GM15510 (cell line): ENCODE data around the gene OR13C3.

Experiments
- POLR2A ChIP-seq: IDR thresholded peaks from 3 replicates; pipeline ENCODE4 v1.6.1; 2011; ENCODE audit warnings: borderline replicate concordance; ENCODE audit not compliant: insufficient read length; ENCODE audit errors: extremely low read depth

The OR13C3 gene

GRCh38 chr9:104536756-104537155 lies at the start of gene OR13C3:
Gene OR13C3 (minus strand): TSS chr9:104536856. CDS start chr9:104536723, 133 bp downstream.
- no peak for TF ChIP-seq POLR2A

- TF ChIP-seq POLR2A = no peak
These were observed 43.9 kb upstream of the OR13C3 start for GRCh38 chr9:104580562-104580961.

- TF ChIP-seq POLR2A = no peak
These were observed 40.6 kb upstream of the OR13C3 start for GRCh38 chr9:104577263-104577662.

DNA sequence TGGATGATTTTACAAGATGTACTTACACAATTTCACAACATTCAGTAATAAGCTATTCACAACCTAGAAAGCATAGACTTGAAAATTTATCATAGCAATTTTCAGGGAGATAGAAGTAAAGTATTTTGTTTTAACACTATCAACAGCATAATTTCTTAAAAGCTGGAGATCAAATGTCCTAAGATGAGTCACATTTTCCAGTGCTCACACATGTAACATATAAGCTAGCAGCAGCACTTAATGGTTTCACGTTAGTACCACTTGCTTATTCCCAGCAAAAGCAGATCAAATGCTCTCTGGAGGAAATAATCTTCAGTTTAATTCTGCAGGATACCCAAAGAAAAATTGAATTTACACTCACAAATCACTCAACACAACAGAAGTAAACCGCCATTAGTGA lies 38.8 kb upstream of the OR13C3 start:
- no peak for TF ChIP-seq POLR2A

- TF ChIP-seq POLR2A = no peak
These were observed 36.0 kb upstream of the OR13C3 start for GRCh38 chr9:104572612-104573011.

DNA sequence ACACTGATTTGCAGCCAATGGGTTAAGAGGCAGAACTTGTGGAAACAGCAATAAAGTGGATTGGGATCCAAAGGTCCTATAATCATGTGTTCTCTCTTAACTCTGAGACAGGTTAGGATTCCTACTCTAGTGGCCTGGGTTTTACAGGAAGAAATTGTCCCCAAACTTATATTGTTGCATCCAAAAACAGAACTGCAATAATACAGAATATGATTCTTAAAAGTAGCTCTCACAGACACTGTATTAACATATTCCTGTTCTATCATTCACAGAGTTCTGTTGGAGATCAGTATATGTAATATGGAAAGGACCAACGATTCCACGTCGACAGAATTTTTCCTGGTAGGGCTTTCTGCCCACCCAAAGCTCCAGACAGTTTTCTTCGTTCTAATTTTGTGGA lies 32.2 kb upstream of the OR13C3 start, which contains the start of gene OR13C8:
OR13C8 (plus strand) TSS at position 301 of the 400 bp plus-strand sequence; CDS start at position 301, 0 bp downstream.
- TF ChIP-seq POLR2A = no peak

DNA sequence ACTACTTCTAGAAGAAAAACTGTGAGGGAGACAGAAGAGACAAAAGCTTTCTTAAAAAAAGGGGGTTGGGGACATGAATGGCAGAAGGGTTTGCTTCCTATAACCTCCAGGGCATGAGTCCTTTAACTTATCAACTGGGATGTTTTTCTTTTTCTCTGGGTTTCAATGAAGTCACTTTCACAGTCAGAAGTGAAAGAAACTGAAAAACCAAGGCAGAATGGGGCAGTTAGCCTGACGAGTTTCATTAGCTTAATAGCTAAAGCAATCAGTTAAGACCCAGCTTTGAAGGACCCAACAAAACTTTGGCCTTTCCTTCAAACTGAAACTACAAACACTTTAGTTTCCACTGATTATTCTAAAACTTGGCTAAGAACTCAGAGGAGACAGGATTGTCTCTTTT lies 27.7 kb upstream of the OR13C3 start:
- no peak for TF ChIP-seq POLR2A

DNA sequence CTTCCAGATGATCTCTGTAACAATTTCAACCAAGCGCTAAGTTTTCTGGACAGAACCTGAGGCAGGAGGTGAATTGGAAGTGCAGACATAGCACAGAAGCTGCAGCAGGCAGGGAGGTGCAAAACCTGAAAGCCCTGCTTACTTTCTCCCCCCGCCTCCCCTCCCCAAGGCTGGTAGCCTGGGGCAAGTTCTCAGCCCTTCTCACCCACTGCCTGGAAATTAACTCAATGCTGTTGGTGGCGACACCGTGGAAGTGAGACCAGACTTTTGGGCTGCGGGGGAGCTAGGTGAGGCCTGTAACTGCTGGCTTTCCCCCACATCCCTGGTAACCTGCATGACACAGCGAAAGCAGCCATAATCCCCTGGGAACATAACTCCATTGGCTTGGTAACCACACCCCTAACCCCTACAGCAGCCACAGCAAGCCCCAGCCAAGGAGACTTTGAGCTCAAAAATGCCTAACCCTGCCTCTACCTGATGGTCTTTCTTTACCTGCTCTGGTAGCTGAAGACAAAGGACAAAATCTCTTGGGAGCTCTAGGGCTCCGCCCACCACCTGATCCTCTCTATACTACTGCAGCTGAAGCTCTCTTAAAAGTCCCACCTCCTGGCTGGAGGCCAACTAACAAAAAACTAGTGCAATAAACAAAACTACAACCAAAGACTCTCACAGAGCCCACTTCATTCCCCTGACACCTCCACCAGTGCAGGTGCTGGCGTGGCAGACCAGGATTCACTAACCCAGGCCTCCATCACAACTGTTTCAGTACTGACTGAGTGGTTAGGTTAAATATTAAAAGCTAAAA lies 20.4 kb upstream of the OR13C3 start:
- TF ChIP-seq POLR2A = no peak

DNA sequence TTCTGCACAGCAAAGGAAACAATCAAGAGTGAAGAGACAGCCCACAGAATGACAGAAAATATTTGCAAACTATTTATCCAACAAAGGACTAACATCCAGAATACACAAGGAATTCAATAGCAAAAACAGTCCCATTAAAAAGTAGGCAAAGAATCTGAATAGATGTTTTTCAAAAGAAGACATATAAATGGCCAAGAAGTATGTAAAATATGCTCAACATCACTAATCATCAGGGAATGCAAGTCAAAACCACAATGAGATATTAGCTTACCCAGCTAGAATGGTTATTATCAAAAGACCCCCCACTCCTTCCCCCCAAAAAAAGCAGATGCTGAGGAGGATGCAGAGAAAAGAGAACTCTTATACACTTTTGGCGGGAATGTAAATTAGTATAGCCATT lies 18.9 kb upstream of the OR13C3 start:
- TF ChIP-seq POLR2A = no peak

- no peak for TF ChIP-seq POLR2A
These were observed 16.6 kb upstream of the OR13C3 start for GRCh38 chr9:104553261-104553660.

- TF ChIP-seq POLR2A = no peak
These were observed 8.0 kb upstream of the OR13C3 start for GRCh38 chr9:104544644-104545043.

GRCh38 chr9:104539275-104539674 lies 2.6 kb upstream of the OR13C3 start:
- no peak for TF ChIP-seq POLR2A

GRCh38 chr9:104527109-104527508 lies 9.5 kb downstream of the OR13C3 start, which contains the start of gene OR13C4:
Gene OR13C4 (minus strand): TSS chr9:104527209. CDS start chr9:104527209, 0 bp downstream.
- no peak for TF ChIP-seq POLR2A

DNA sequence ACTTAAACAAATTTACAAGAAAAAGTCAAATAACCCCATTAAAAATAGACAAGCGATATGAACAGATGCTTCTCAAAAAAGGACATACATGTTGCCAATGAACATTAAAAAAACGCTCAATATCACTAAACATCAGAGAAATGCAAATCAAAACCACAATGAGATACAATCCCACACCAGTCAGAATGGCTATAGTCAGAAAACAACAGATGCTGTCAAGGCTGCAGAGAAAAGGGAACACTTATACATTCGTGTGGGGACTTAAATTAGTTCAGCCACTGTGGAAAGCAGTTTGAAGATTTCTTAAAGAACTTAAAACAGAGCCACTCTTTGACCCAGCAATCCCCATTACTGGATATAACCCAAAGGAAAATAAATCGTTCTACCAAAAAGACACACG lies 21.8 kb downstream of the OR13C3 start:
- TF ChIP-seq POLR2A = no peak

DNA sequence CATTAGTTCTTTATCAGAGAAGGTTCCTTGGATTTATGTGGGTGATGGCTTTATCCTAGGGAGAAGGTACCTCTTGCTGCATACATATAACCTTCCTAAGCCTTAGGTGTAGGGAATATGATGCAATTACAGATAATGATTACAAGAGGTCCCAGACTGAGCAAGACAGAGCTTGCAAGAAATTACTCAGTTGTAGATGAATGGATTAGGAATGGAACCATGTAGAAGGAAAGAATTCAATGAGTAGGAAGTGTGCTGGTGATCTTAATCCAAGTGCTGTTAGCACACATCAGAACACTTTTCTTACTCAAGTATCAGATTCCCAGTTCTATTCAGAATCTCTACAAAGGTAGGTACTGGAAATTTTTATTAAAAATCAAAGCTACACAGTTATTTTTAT lies 30.1 kb downstream of the OR13C3 start:
- no peak for TF ChIP-seq POLR2A

- TF ChIP-seq POLR2A = no peak
These were observed 32.7 kb downstream of the OR13C3 start, which contains the start of gene OR13F1 for GRCh38 chr9:104503963-104504362. Gene OR13F1 (plus strand): TSS chr9:104504263. CDS start chr9:104504263, 0 bp downstream.
